ENCODE results near the gene CENPP. TPM values are rescaled to one million over a fixed set of nuclear protein-coding genes. Genes with fewer than 3 reads are reported as not detected.

Gene CENPP
- total RNA-seq, 1 experiment from 2014 or later: 14.3 TPM

- H3K27me3 Mint-ChIP-seq (ENCODE audit: low read depth): no peaks in the 10 kb centered on the region
- peaks cover 30% of the 10 kb centered on the region for H3K4me1 Mint-ChIP-seq
- CTCF ChIA-PET: interaction anchor here (0.6 kb wide), 1 partner anchor 167 kb away, joined by 3 read pairs; no protein-coding TSS in a partner anchor
- H3K36me3 Mint-ChIP-seq: peaks cover 4% of the 10 kb centered on the region; the same call in 1 of the 2 replicates
- POLR2A ChIA-PET: no interaction called here
- H3K27ac Mint-ChIP-seq: no peak overlapping the region
- DNase-seq (ENCODE audit: low spot score): no peak
- peaks cover 17% of the 10 kb centered on the region for H3K9me3 Mint-ChIP-seq
- TF ChIP-seq ZNF396 (CRISPR knock-in tag; IDR thresholded peaks at IDR 0.05; ENCODE audit: borderline replicate concordance) (no peak), HMGXB4 (CRISPR knock-in tag; IDR thresholded peaks at IDR 0.05) (no peak), NFATC4 (CRISPR knock-in tag; IDR thresholded peaks at IDR 0.05) (no peak), CBFB (CRISPR knock-in tag; IDR thresholded peaks at IDR 0.05; ENCODE audit: low read depth) (no peak), SP1 (CRISPR knock-in tag; conservative IDR thresholded peaks at IDR 0.05) (no peak), IRF2 (CRISPR knock-in tag; IDR thresholded peaks at IDR 0.05; ENCODE audit: borderline replicate concordance, low read depth) (no peak), FOXP4 (CRISPR knock-in tag; IDR thresholded peaks at IDR 0.05) (no peak), TP53 (CRISPR knock-in tag; IDR thresholded peaks at IDR 0.05) (no peak), RELA (CRISPR knock-in tag; IDR thresholded peaks at IDR 0.05; ENCODE audit: borderline replicate concordance) (no peak), MYBL2 (CRISPR knock-in tag; IDR thresholded peaks at IDR 0.05) (no peak), NR2C2 (CRISPR knock-in tag; IDR thresholded peaks at IDR 0.05) (no peak), MXD4 (CRISPR knock-in tag; IDR thresholded peaks at IDR 0.05; ENCODE audit: borderline replicate concordance) (no peak)
- TF ChIP-seq, protein P1, sequence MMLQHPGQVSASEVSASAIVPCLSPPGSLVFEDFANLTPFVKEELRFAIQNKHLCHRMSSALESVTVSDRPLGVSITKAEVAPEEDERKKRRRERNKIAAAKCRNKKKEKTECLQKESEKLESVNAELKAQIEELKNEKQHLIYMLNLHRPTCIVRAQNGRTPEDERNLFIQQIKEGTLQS (CRISPR knock-in tag; conservative IDR thresholded peaks at IDR 0.05): no peak
- TF ChIP-seq, protein P2, sequence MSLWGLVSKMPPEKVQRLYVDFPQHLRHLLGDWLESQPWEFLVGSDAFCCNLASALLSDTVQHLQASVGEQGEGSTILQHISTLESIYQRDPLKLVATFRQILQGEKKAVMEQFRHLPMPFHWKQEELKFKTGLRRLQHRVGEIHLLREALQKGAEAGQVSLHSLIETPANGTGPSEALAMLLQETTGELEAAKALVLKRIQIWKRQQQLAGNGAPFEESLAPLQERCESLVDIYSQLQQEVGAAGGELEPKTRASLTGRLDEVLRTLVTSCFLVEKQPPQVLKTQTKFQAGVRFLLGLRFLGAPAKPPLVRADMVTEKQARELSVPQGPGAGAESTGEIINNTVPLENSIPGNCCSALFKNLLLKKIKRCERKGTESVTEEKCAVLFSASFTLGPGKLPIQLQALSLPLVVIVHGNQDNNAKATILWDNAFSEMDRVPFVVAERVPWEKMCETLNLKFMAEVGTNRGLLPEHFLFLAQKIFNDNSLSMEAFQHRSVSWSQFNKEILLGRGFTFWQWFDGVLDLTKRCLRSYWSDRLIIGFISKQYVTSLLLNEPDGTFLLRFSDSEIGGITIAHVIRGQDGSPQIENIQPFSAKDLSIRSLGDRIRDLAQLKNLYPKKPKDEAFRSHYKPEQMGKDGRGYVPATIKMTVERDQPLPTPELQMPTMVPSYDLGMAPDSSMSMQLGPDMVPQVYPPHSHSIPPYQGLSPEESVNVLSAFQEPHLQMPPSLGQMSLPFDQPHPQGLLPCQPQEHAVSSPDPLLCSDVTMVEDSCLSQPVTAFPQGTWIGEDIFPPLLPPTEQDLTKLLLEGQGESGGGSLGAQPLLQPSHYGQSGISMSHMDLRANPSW (CRISPR knock-in tag; conservative IDR thresholded peaks at IDR 0.05; ENCODE audit: low read depth): no peak
- no peak overlapping the region for H3K4me3 Mint-ChIP-seq
- ATAC-seq: no peak
These were observed 47.4 kb downstream of the CENPP start for GRCh38 chr9:92373167-92373566.

DNA sequence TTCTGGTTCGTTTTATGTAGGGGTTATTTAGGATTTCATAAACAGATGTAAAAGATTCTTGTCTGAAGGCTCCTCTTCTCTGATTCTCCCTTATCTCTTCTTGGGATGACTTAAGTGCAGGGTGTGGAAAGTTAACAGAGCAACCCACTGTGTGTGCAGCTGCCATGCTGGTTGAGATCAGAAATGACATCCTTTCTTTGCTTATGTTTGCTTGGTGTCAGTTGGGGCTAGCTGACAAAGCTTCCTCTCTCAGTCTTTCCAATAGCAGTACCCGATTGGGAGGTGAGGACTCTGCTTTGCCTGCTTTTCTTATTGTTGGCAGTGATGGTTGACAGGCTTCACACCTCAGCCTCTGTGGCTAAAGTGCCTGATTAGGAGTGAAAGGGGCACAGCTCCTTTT lies 52.1 kb downstream of the CENPP start:
- CTCF ChIA-PET: interaction anchor here (0.5 kb wide), 1 partner anchor 369 kb away, joined by 4 read pairs; no protein-coding TSS in a partner anchor
- Mint-ChIP-seq H3K9me3 (peaks cover 11% of the 10 kb centered on the region; the same call in 1 of the 2 replicates), H3K27me3 (ENCODE audit: low read depth) (no peaks in the 10 kb centered on the region), H3K4me3 (no peak overlapping the region), H3K27ac (no peak overlapping the region), H3K36me3 (no peaks in the 10 kb centered on the region; the same call in 1 of the 2 replicates), H3K4me1 (peaks cover 46% of the 10 kb centered on the region)
- POLR2A ChIA-PET: no interaction called here
- DNase-seq (ENCODE audit: low spot score) (no peak), ATAC-seq (no peak)
- TF ChIP-seq CDX4 (CRISPR knock-in tag; IDR thresholded peaks at IDR 0.05; ENCODE audit: borderline replicate concordance) (no peak), SOX15 (CRISPR knock-in tag; IDR thresholded peaks at IDR 0.05) (no peak), PREB (CRISPR knock-in tag; IDR thresholded peaks at IDR 0.05; ENCODE audit: borderline replicate concordance) (no peak), HMGXB4 (CRISPR knock-in tag; IDR thresholded peaks at IDR 0.05) (no peak), FOXP1 (CRISPR knock-in tag; IDR thresholded peaks at IDR 0.05; ENCODE audit: borderline replicate concordance) (no peak), FOXJ3 (CRISPR knock-in tag; IDR thresholded peaks at IDR 0.05; ENCODE audit: borderline replicate concordance) (no peak), AFF4 (CRISPR knock-in tag; IDR thresholded peaks at IDR 0.05; ENCODE audit: borderline replicate concordance) (no peak)
